OCI-LY7 (cell line): ENCODE measurements around the gene LRP10. TPM values are rescaled to one million over a fixed set of nuclear protein-coding genes. Genes with fewer than 3 reads are reported as not detected.

ENCODE experiments used
- Bru-seq: library from RNA; stranded (reverse); fragments of 400-500 nt; gene quantifications from one replicate; lab custom pipeline; 2021; lab: Mats Ljungman, UMichigan
- BruChase-seq, 2 experiments: library from RNA; stranded (reverse); fragments of 400-500 nt; gene quantifications; one replicate each; lab custom pipeline; 2021; lab: Mats Ljungman, UMichigan
- BruUV-seq: library from RNA; stranded (reverse); fragments of 400-500 nt; replicated peaks from 2 replicates; lab custom pipeline; 2021; lab: Mats Ljungman, UMichigan
- CTCF ChIA-PET: fragments of 300-600 bp; sonication (Branson Sonifier 250); formaldehyde crosslinking; loops from one replicate; lab custom pipeline; 2022; ENCODE audit warnings: antibody characterized with exemption; ENCODE audit not compliant: unreplicated experiment; lab: Charles Lee
- POLR2A ChIA-PET: fragments of 300-600 bp; sonication (Branson Sonifier 250); formaldehyde crosslinking; loops from one replicate; lab custom pipeline; 2022; ENCODE audit warnings: antibody characterized with exemption; lab: Charles Lee
- DNase-seq: peaks from one replicate; pipeline ENCODE4 v3.0.0-alpha.2; 2015; ENCODE audit warnings: low spot score
- H2AFZ ChIP-seq: fragments of 200-600 bp; sonication (generic), shearing (Covaris generic); 2 replicates; pipeline ENCODE4 v1.6.1; 2014; ENCODE audit warnings: mild to moderate bottlenecking, antibody characterized with exemption, low read length, moderate library complexity
- H3K27ac ChIP-seq: fragments of 200-600 bp; sonication (generic); 2 replicates; pipeline ENCODE4 v1.5.1; 2014; ENCODE audit warnings: mixed run types, low read depth, mild to moderate bottlenecking, moderate library complexity, low read length, inconsistent platforms; ENCODE audit not compliant: poor library complexity, severe bottlenecking
- H3K36me3 ChIP-seq: fragments of 200-600 bp; sonication (generic); 2 replicates; pipeline ENCODE4 v1.6.1; 2014; ENCODE audit warnings: mild to moderate bottlenecking, antibody characterized with exemption, low read length, moderate library complexity, mixed read lengths; ENCODE audit not compliant: insufficient read depth
- H3K4me1 ChIP-seq: fragments of 200-600 bp; sonication (generic); 2 replicates; pipeline ENCODE4 v1.5.1; 2014; ENCODE audit warnings: mild to moderate bottlenecking, low read length; ENCODE audit not compliant: insufficient read depth, poor library complexity, severe bottlenecking
- H3K4me2 ChIP-seq: fragments of 200-600 bp; sonication (generic); 2 replicates; pipeline ENCODE4 v1.6.1; 2014; ENCODE audit warnings: mild to moderate bottlenecking, low read length
- H3K4me3 ChIP-seq: fragments of 200-600 bp; sonication (generic); 2 replicates; pipeline ENCODE4 v1.5.1; 2014; ENCODE audit warnings: mild to moderate bottlenecking, low read depth, low read length; ENCODE audit not compliant: poor library complexity, severe bottlenecking
- H3K79me2 ChIP-seq: fragments of 200-600 bp; sonication (generic); 2 replicates; pipeline ENCODE4 v1.6.1; 2016; ENCODE audit warnings: low read depth, mild to moderate bottlenecking, low read length, moderate library complexity, mixed read lengths; ENCODE audit not compliant: insufficient read depth
- H3K9me2 ChIP-seq: fragments of 200-600 bp; sonication (generic); 2 replicates; pipeline ENCODE4 v1.6.1; 2016; ENCODE audit warnings: mild to moderate bottlenecking, low read length, mixed read lengths; ENCODE audit not compliant: insufficient read depth
- H3K9me3 ChIP-seq: fragments of 200-600 bp; sonication (generic); 2 replicates; pipeline ENCODE4 v1.6.1; 2014; ENCODE audit warnings: mild to moderate bottlenecking, mixed run types, low read length, mixed read lengths
- H4K20me1 ChIP-seq: fragments of 200-600 bp; sonication (generic); 2 replicates; pipeline ENCODE4 v1.6.1; 2014; ENCODE audit warnings: mild to moderate bottlenecking, antibody characterized with exemption, low read length, moderate library complexity, mixed read lengths; ENCODE audit not compliant: insufficient read depth
- EZH2phosphoT487 ChIP-seq: fragments of 200-600 bp; sonication (generic); IDR thresholded peaks from 2 replicates; pipeline ENCODE4 v1.6.1; 2018; ENCODE audit warnings: low read depth, borderline replicate concordance, mild to moderate bottlenecking, mixed run types, antibody characterized with exemption, low read length, moderate library complexity, mixed read lengths
- intact Hi-C: fragments of 100-400 bp; cut with micrococcal nuclease; formaldehyde crosslinking; loops from one replicate; pipeline ENCODE4 v1.10.0; 2022; ENCODE audit not compliant: unreplicated experiment
- long read RNA-seq: library from polyadenylated mRNA; stranded (forward); transcript quantifications from one replicate; pipeline ENCODE4 v2.0.0, GENCODE V29; 2022
- total RNA-seq, 2 experiments: library from RNA; depleted of rRNA in 1 of 2; stranded (reverse); fragments of >200 nt in 1 of 2; shearing (Covaris generic) in 1 of 2; gene quantifications; 2 replicates each; pipeline ENCODE4 v1.2.3, GENCODE V29; 2014 to 2022
- TF ChIP-seq, protein P1 (sequence below): fragments of 200-600 bp; sonication (generic); conservative IDR thresholded peaks from 2 replicates; pipeline ENCODE4 v1.5.1; 2014; ENCODE audit warnings: mild to moderate bottlenecking, antibody characterized with exemption, low read length, moderate library complexity, mixed read lengths

The LRP10 gene, protein sequence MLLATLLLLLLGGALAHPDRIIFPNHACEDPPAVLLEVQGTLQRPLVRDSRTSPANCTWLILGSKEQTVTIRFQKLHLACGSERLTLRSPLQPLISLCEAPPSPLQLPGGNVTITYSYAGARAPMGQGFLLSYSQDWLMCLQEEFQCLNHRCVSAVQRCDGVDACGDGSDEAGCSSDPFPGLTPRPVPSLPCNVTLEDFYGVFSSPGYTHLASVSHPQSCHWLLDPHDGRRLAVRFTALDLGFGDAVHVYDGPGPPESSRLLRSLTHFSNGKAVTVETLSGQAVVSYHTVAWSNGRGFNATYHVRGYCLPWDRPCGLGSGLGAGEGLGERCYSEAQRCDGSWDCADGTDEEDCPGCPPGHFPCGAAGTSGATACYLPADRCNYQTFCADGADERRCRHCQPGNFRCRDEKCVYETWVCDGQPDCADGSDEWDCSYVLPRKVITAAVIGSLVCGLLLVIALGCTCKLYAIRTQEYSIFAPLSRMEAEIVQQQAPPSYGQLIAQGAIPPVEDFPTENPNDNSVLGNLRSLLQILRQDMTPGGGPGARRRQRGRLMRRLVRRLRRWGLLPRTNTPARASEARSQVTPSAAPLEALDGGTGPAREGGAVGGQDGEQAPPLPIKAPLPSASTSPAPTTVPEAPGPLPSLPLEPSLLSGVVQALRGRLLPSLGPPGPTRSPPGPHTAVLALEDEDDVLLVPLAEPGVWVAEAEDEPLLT
- 19.0 and 25.5 TPM in 2 replicates for total RNA-seq (2014; rRNA removed; shearing (Covaris generic))
- total RNA-seq (2022) = 53.3 and 55.1 TPM in 2 replicates
- percentile 77 among the genes with signal in this experiment for Bru-seq, nascent RNA
- BruChase-seq, experiment 1, labeled RNA remaining after a 6-hour chase = percentile 95 among the genes with signal in this experiment
- BruChase-seq, experiment 2, labeled RNA remaining after a 2-hour chase = percentile 91 among the genes with signal in this experiment
- long read RNA-seq, full-length matches to known transcripts = 79 of 121 reads
- long read RNA-seq, partial matches to known transcripts = 9 of 121 reads
- long read RNA-seq, other reads (novel, unspliced or antisense) = 33 of 121 reads

DNA sequence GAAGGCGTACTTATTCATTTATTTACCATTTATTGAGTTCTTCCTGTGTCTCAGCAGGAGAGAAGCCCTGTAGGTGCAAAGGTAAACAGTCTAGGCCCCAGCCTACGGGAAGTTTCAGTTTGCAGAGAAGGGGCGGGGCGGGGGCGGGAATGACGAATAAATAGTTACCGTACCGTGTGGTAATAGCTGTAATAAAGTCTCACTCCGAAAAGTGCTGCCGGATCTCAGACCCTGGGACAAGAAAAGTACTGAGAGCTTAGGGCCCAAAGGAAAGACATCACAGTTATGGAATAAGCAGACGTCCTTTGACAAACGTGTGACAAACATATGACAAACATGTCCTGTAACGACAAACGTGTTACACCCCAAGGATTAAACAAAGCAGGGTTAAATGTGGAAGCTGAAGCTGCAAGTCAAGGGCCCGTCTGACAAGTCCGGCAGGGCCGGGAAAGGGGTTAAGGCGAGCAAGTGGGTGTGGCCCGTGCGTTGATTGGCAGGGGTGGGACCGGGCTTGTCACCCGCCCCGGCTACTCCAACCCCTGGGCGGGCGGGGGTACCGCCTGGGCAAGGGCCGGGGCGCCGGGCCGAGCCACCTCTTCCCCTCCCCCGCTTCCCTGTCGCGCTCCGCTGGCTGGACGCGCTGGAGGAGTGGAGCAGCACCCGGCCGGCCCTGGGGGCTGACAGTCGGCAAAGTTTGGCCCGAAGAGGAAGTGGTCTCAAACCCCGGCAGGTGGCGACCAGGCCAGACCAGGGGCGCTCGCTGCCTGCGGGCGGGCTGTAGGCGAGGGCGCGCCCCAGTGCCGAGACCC, at the start of gene LRP10:
LRP10 (plus strand) TSS at position 517 of the 809 bp plus-strand sequence. CDS start 564 bp downstream, outside the sequence.
- H3K9me2 ChIP-seq = no peaks in the 10 kb centered on the region
- peaks cover 34% of the 10 kb centered on the region for H3K36me3 ChIP-seq
- TF ChIP-seq EZH2phosphoT487 = no peak
- TF ChIP-seq, protein P1, sequence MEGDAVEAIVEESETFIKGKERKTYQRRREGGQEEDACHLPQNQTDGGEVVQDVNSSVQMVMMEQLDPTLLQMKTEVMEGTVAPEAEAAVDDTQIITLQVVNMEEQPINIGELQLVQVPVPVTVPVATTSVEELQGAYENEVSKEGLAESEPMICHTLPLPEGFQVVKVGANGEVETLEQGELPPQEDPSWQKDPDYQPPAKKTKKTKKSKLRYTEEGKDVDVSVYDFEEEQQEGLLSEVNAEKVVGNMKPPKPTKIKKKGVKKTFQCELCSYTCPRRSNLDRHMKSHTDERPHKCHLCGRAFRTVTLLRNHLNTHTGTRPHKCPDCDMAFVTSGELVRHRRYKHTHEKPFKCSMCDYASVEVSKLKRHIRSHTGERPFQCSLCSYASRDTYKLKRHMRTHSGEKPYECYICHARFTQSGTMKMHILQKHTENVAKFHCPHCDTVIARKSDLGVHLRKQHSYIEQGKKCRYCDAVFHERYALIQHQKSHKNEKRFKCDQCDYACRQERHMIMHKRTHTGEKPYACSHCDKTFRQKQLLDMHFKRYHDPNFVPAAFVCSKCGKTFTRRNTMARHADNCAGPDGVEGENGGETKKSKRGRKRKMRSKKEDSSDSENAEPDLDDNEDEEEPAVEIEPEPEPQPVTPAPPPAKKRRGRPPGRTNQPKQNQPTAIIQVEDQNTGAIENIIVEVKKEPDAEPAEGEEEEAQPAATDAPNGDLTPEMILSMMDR = peak; percentile 48; the same call in 1 of the 2 replicates
- peak within 1 kb of the TSS; percentile 96 for H3K4me2 ChIP-seq
- H3K4me3 ChIP-seq = peak within 1 kb of the TSS; percentile 86
- POLR2A ChIA-PET = interaction anchor here (0.5 to 5.5 kb wide), 21 partner anchors 10 to 333 kb away, joined by 3 to 65 read pairs (median 4); partner anchors contain the start of genes HAUS4, OXA1L, RBM23 and REM2
- H4K20me1 ChIP-seq = no peaks in the 10 kb centered on the region
- CTCF ChIA-PET = interaction anchor here (0.9 to 2.9 kb wide), 6 partner anchors 13 to 28 kb away, joined by 3 to 11 read pairs (median 5); no protein-coding TSS in a partner anchor
- H2AFZ ChIP-seq = peak within 1 kb of the TSS; percentile 12; the same call in 1 of the 2 replicates
- H3K9me3 ChIP-seq = no peaks in the 10 kb centered on the region
- intact Hi-C loops = loop anchor here (1.0 to 5.0 kb wide), 6 partner anchors 16 to 479 kb away; partner anchors contain the start of gene RBM23
- H3K4me1 ChIP-seq = peaks cover 31% of the 10 kb centered on the region
- H3K27ac ChIP-seq = peak within 1 kb of the TSS; percentile 93
- no TSS peak for BruUV-seq
- DNase-seq = peak; percentile 97
- peaks cover 19% of the 10 kb centered on the region for H3K79me2 ChIP-seq

DNA sequence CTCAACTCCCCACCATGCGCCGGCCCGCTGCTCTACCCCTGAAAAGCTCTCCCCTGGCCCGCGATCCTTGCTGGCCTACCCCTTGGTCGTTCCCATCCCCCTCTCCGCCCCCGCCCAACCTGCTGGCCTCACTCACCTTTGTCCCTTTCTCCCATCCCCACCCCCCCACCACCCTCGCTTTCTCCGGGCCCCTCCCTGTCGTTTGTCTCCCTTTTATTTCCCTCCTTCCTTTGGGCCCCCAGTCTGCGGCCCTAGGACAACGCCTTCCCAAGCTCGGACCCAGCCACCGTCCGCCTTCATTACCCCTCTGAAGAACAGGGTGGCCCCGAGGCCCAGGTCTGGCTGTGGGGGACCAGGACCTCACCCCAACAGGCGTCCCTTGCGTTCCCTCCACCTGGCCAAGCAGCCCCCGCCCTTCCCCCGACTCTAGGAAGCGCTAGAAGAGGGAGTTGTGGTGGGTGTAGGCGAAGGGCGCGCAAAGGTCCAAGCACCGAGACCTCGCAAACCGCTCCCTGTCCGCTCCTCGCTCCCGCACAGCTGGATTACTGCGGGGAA, 49.4 kb upstream of the LRP10 start:
- TF ChIP-seq, protein P1 = no peak
- no peak for TF ChIP-seq EZH2phosphoT487
- H3K4me1 ChIP-seq = peaks cover 75% of the 10 kb centered on the region
- ChIA-PET CTCF (interaction anchor here (0.8 to 1.8 kb wide), 4 partner anchors 11 to 31 kb away, joined by 3 to 15 read pairs (median 6); no protein-coding TSS in a partner anchor), POLR2A (interaction anchor here (1.0 to 3.7 kb wide), 7 partner anchors 15 to 56 kb away, joined by 4 to 42 read pairs (median 9); partner anchors contain the start of gene OXA1L)
- no peaks in the 10 kb centered on the region for H4K20me1 ChIP-seq
- H3K4me2 ChIP-seq = peak overlapping the region; percentile 73
- H3K9me3 ChIP-seq = no peaks in the 10 kb centered on the region
- no TSS peak for BruUV-seq
- H3K27ac ChIP-seq = peak overlapping the region; percentile 82
- H3K36me3 ChIP-seq = no peaks in the 10 kb centered on the region
- H2AFZ ChIP-seq = peak overlapping the region; percentile 84; the same call in 1 of the 2 replicates
- no peak for DNase-seq
- intact Hi-C loops = loop anchor here (2.0 to 5.0 kb wide), 2 partner anchors 50 to 79 kb away; partner anchors contain the start of gene LRP10
- H3K9me2 ChIP-seq = no peaks in the 10 kb centered on the region
- H3K4me3 ChIP-seq = no peak overlapping the region
- no peaks in the 10 kb centered on the region for H3K79me2 ChIP-seq
